GM12801 (cell line): ENCODE data around the gene LRRC47.

Experiments
- TF ChIP-seq, protein P1 (sequence below): IDR thresholded peaks from one replicate; pipeline ENCODE4 v1.5.1; 2011; ENCODE audit warnings: control low read depth; ENCODE audit not compliant: insufficient read length; ENCODE audit errors: extremely low read depth

The LRRC47 gene

DNA sequence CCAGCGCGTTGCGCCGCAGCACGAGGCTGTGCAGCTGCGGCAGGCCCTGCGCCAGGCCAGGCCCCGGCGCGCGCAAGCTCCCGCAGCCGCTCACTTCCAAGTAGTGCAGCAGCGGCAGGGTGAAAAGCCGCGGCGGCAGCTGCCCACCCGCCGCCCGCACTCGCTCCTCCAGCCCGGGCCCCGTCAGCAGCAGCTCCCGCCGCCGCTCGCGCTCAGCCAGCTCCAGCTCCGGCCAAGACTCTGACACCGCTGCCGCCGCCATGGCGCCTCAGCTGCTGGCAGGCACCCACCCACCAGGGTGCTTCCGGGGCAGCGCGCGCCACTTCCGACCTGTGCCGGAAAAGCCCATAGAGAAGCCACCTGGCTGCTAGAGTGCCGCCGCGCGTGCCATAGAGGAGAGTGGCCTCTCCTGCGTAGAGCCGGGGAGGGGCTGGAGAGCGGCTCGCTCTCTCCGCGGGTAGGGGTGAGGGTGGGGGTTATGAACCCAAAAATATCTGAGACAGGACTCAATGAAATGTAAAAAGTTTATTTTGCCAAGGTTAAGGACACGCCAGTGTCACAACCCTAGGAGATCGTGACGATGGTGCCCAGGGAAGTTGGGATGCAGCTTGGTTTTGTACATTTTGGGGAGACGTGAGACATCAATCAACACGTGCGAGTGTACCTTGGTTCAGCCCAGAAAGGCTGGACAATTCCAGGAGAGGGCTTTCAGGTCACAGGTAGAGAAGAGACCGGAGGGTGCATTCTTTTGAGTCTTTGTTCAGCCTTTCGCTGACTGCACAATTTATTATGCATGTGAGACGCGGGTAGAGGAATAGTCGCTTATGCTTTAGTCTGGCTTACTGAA, at the start of gene LRRC47:
Gene LRRC47 (minus strand): TSS at position 284 of the 847 bp plus-strand sequence. CDS start 22 bp downstream, at position 262.
- TF ChIP-seq, protein P1, sequence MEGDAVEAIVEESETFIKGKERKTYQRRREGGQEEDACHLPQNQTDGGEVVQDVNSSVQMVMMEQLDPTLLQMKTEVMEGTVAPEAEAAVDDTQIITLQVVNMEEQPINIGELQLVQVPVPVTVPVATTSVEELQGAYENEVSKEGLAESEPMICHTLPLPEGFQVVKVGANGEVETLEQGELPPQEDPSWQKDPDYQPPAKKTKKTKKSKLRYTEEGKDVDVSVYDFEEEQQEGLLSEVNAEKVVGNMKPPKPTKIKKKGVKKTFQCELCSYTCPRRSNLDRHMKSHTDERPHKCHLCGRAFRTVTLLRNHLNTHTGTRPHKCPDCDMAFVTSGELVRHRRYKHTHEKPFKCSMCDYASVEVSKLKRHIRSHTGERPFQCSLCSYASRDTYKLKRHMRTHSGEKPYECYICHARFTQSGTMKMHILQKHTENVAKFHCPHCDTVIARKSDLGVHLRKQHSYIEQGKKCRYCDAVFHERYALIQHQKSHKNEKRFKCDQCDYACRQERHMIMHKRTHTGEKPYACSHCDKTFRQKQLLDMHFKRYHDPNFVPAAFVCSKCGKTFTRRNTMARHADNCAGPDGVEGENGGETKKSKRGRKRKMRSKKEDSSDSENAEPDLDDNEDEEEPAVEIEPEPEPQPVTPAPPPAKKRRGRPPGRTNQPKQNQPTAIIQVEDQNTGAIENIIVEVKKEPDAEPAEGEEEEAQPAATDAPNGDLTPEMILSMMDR, result no peak

- TF ChIP-seq, protein P1, result no peak
Observed at GRCh38 chr1:3842912-3843311, 46.6 kb upstream of the LRRC47 start.

DNA sequence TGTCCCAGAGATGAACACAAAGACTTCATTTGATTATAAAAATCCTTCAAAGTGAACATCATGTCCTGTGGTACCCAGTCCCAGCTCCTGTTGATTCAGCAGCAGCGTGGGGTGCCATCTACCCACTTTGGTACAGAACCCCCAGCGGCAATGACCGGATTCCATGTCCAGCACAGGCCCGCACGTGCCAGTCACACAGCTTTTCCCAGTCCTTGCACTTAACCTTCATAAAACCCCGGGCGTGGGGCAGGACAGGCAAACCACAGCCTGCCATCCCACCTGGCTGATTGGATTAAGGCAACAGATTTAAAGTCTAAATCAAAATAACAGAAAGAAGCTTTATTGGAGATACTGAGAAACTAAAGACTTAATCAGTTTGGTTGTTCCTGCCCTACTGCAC, 45.2 kb upstream of the LRRC47 start:
- TF ChIP-seq, protein P1, result no peak

- TF ChIP-seq, protein P1, result no peak
Observed at GRCh38 chr1:3838788-3839187, 42.5 kb upstream of the LRRC47 start.

GRCh38 chr1:3837685-3838084, 41.4 kb upstream of the LRRC47 start:
- TF ChIP-seq, protein P1, result no peak

DNA sequence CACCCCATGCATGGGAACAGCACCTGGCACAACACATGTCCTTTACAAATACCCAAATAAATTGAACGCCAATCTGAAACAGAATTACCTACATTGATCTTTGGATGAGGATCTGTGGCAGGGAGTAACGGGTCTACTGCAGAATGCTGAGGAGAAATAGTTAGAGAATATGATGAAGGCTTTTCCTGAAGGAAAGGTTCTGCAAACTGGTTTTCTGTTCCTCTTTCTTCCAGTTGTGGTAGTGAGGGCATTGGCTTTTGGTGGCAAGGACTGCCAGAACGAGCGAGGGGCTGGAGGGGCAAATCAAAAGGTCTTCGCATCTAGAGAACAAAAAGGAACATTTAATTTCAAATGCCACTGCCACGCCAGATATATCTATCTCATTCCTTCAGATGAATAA, 40.9 kb upstream of the LRRC47 start:
- TF ChIP-seq, protein P1, result no peak

DNA sequence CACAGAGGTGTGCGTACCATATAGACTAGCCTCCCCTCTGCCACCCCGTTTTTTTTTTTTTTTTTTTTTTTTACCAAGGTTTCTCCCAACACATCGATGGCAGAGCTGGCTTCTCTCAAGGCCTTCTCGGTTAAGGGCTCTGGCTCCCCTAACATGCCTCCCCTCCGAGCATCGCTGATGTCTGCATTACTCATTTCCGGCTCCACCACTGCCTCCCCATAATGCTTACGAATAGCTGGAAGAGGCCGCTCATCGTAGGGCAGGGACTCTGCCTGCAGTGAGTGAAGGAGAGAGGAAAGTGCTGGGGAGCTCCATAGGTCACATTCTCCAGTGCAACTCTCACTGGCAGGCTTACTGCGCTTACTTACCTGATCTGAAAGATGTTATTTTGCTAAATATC, 40.1 kb upstream of the LRRC47 start:
- TF ChIP-seq, protein P1, result no peak
